Measurements from ENCODE around the gene RAP2A. TPM values are rescaled to one million over a fixed set of nuclear protein-coding genes. Genes with fewer than 3 reads are reported as not detected.

RAP2A gene
- total RNA-seq, 4 donors from 2014 or later, result 15.8 to 26.9 (median 18.2) TPM

- intact Hi-C loops (cut with DNase I), result no loop called here
- no peak overlapping the region for H3K27ac ChIP-seq
- no peaks in the 10 kb centered on the region for H3K27me3 ChIP-seq
- H3K4me1 ChIP-seq, result no peaks in the 10 kb centered on the region
- TF ChIP-seq CTCF (IDR thresholded peaks at IDR 0.05), result no peak
- no peak for TF ChIP-seq POLR2A (IDR thresholded peaks at IDR 0.05)
- WGBS, 2 donors, result 100% methylated on average over 2 of the region's 2 CpGs
- H3K4me3 ChIP-seq (replicated peaks in 1 of 3), result no peak overlapping the region
- H3K36me3 ChIP-seq, result no peaks in the 10 kb centered on the region
- H3K9me3 ChIP-seq, result no peaks in the 10 kb centered on the region
- no peak for DNase-seq
Observed at GRCh38 chr13:97496511-97496910, 62.5 kb downstream of the RAP2A start.

- 92 to 97% methylated on average over 3 of the region's 3 CpGs for WGBS, 2 donors
- H3K9me3 ChIP-seq, result no peaks in the 10 kb centered on the region
- no peak for TF ChIP-seq CTCF (IDR thresholded peaks at IDR 0.05)
- no peak for TF ChIP-seq POLR2A (IDR thresholded peaks at IDR 0.05)
- H3K4me1 ChIP-seq, result no peaks in the 10 kb centered on the region
- H3K36me3 ChIP-seq, result no peaks in the 10 kb centered on the region
- DNase-seq, result no peak
- H3K4me3 ChIP-seq (replicated peaks in 1 of 3), result no peak overlapping the region
- no peak overlapping the region for H3K27ac ChIP-seq
- H3K27me3 ChIP-seq, result no peaks in the 10 kb centered on the region
- intact Hi-C loops (cut with DNase I), result no loop called here
Observed at GRCh38 chr13:97497400-97497799, 63.4 kb downstream of the RAP2A start.

GRCh38 chr13:97498419-97498818 is 64.5 kb downstream of the RAP2A start:
- intact Hi-C loops (cut with DNase I), result no loop called here
- H3K4me1 ChIP-seq, result no peaks in the 10 kb centered on the region
- no peaks in the 10 kb centered on the region for H3K27me3 ChIP-seq
- no peak overlapping the region for H3K4me3 ChIP-seq (replicated peaks in 1 of 3)
- WGBS, 2 donors, result 63 to 83% methylated on average over 1 of the region's 1 CpG
- H3K27ac ChIP-seq, result no peak overlapping the region
- TF ChIP-seq CTCF (IDR thresholded peaks at IDR 0.05) (no peak), POLR2A (IDR thresholded peaks at IDR 0.05) (no peak)
- no peak for DNase-seq
- H3K9me3 ChIP-seq, result no peaks in the 10 kb centered on the region
- no peaks in the 10 kb centered on the region for H3K36me3 ChIP-seq

- Histone ChIP-seq H3K27ac (no peak overlapping the region), H3K4me1 (no peaks in the 10 kb centered on the region), H3K9me3 (no peaks in the 10 kb centered on the region), H3K36me3 (no peaks in the 10 kb centered on the region), H3K27me3 (no peaks in the 10 kb centered on the region), H3K4me3 (replicated peaks in 1 of 3) (no peak overlapping the region)
- TF ChIP-seq CTCF (IDR thresholded peaks at IDR 0.05), result no peak
- no peak for TF ChIP-seq POLR2A (IDR thresholded peaks at IDR 0.05)
- 93 to 97% methylated on average over 4 of the region's 4 CpGs for WGBS, 2 donors
- DNase-seq, result no peak
- intact Hi-C loops (cut with DNase I), result no loop called here
Observed at GRCh38 chr13:97499181-97499580, 65.2 kb downstream of the RAP2A start.

GRCh38 chr13:97502181-97502580 is 68.2 kb downstream of the RAP2A start:
- 50 to 53% methylated on average over 4 of the region's 4 CpGs for WGBS, 2 donors
- intact Hi-C loops (cut with DNase I), result no loop called here

More at GRCh38 chr13:97502181-97502580, 68.2 kb downstream of the RAP2A start:
- no peaks in the 10 kb centered on the region for H3K27me3 ChIP-seq
- H3K9me3 ChIP-seq, result no peaks in the 10 kb centered on the region
- no peaks in the 10 kb centered on the region for H3K4me1 ChIP-seq
- no peak for DNase-seq
- H3K4me3 ChIP-seq (replicated peaks in 1 of 3), result no peak overlapping the region
- H3K36me3 ChIP-seq, result no peaks in the 10 kb centered on the region
- TF ChIP-seq CTCF (IDR thresholded peaks at IDR 0.05) (no peak), POLR2A (IDR thresholded peaks at IDR 0.05) (no peak)
- no peak overlapping the region for H3K27ac ChIP-seq
